Fibroblast of lung (primary cell): ENCODE data around the gene CANX. TPM values are rescaled to one million over a fixed set of nuclear protein-coding genes. Genes with fewer than 3 reads are reported as not detected.

Experiments used
- DNase-seq, 2 donors: peaks; one replicate each; pipeline versions ENCODE4 v3.0.0 to v3.0.0-alpha.2; 2010; ENCODE audit warnings: low read depth in 2 of 2
- H2AFZ ChIP-seq: 2 replicates; pipeline ENCODE4 v1.5.1; 2012; ENCODE audit warnings: low read length, control low read depth, inconsistent platforms
- H3K27ac ChIP-seq: 2 replicates; pipeline ENCODE4 v1.5.1; 2011; ENCODE audit warnings: low read length, control low read depth; ENCODE audit not compliant: insufficient read depth
- H3K27me3 ChIP-seq: 2 replicates; pipeline ENCODE4 v1.5.1; 2011; ENCODE audit warnings: mild to moderate bottlenecking, low read length; ENCODE audit not compliant: control insufficient read depth, insufficient read depth
- H3K36me3 ChIP-seq: 2 replicates; pipeline ENCODE4 v1.5.1; 2011; ENCODE audit warnings: low read length; ENCODE audit not compliant: control insufficient read depth, insufficient read depth
- H3K4me1 ChIP-seq: 2 replicates; pipeline ENCODE4 v1.5.1; 2011; ENCODE audit warnings: low read length; ENCODE audit not compliant: control insufficient read depth, insufficient read depth; ENCODE audit errors: extremely low read depth
- H3K4me2 ChIP-seq: 2 replicates; pipeline ENCODE4 v1.5.1; 2011; ENCODE audit warnings: low read length, control low read depth; ENCODE audit not compliant: insufficient read depth; ENCODE audit errors: extremely low read depth
- H3K4me3 ChIP-seq, 4 experiments: fragments of 200-600 bp in 1 of 4; sonication (generic) in 1 of 4; replicated peaks in 1 of 4; 2 replicates each; pipeline ENCODE4 v1.5.1; 2011 to 2016; ENCODE audit warnings: low read length in 4 of 4, low read depth in 3 of 4, mild to moderate bottlenecking in 3 of 4, control low read depth in 2 of 4, inconsistent platforms in 1 of 4, mixed read lengths in 1 of 4; ENCODE audit not compliant: insufficient read depth in 1 of 4; ENCODE audit errors: control extremely low read depth in 1 of 4
- H3K79me2 ChIP-seq: 2 replicates; pipeline ENCODE4 v1.5.1; 2012; ENCODE audit warnings: mild to moderate bottlenecking, low read length, inconsistent platforms; ENCODE audit not compliant: control insufficient read depth, insufficient read depth
- H3K9ac ChIP-seq: 2 replicates; pipeline ENCODE4 v1.5.1; 2011; ENCODE audit warnings: mild to moderate bottlenecking, low read length, control low read depth; ENCODE audit not compliant: insufficient read depth
- H3K9me3 ChIP-seq: 2 replicates; pipeline ENCODE4 v1.5.1; 2012; ENCODE audit warnings: low read depth, low read length; ENCODE audit not compliant: control insufficient read depth, insufficient read depth
- H4K20me1 ChIP-seq: 2 replicates; pipeline ENCODE4 v1.5.1; 2011; ENCODE audit warnings: low read length; ENCODE audit not compliant: control insufficient read depth, insufficient read depth; ENCODE audit errors: extremely low read depth
- EZH2 ChIP-seq: IDR thresholded peaks from 2 replicates; pipeline ENCODE4 v1.5.1; 2012; ENCODE audit warnings: low read length, control low read depth, mild to moderate bottlenecking; ENCODE audit errors: missing control alignments
- polyA plus RNA-seq, 2 donors: library from polyadenylated mRNA; depleted of rRNA in 1 of 2; stranded (reverse) in 1 of 2; unstranded in 1 of 2; fragments of >200 nt; gene quantifications; 2 replicates each; pipeline ENCODE4 v1.2.1, GENCODE V29; 2011 to 2012; ENCODE audit warnings: missing spikeins in 1 of 2
- total RNA-seq: library from RNA; depleted of rRNA; stranded (reverse); fragments of >200 nt; gene quantifications from 2 replicates; pipeline ENCODE4 v1.2.1, GENCODE V29; 2014
- TF ChIP-seq, protein P1 (sequence below), 2 donors: IDR thresholded peaks in 1 of 2; conservative IDR thresholded peaks in 1 of 2; 1 replicate in 1 of 2; 2 replicates in 1 of 2; pipeline ENCODE4 v1.5.1; 2011 to 2012; ENCODE audit warnings: low read length in 2 of 2, control low read depth in 1 of 2, inconsistent platforms in 1 of 2, low read depth in 1 of 2, mild to moderate bottlenecking in 1 of 2

CANX gene
- total and polyA plus RNA-seq, 2 donors (not counting 1 experiment from before 2014, with no cell fraction given): 589 to 722 TPM

DNA sequence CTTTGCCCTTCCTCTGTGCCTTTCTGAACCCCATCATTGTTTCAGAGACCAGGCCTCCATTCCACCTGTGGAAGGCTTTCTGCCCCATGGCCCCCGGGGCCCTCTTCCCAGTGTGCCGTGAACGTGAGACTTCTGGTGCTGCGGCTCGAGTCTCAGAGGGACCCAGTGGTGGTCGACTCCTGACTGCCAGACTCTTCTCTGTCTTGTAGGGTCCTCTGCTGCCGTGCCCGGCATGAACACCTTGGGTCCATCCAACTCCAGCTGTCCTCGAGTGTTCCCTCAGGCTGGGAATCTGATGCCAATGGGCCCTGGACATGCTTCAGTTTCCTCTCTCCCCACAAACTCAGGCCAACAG, 74.9 kb downstream of the CANX start:
- no peak for DNase-seq

DNA sequence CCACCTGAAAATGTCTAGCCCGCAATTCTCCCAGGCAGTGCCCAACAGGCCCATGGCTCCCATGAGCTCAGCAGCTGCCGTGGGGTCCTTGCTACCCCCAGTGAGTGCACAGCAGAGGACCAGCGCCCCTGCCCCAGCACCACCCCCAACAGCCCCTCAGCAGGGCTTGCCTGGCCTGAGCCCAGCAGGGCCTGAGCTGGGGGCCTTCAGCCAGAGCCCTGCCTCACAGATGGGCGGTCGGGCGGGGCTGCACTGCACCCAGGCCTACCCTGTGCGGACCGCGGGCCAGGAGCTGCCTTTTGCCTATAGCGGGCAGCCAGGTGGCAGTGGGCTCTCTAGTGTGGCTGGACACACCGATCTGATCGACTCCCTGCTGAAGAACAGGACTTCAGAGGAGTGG, 75.7 kb downstream of the CANX start:
- no peak overlapping the region for H3K27ac ChIP-seq
- no peak for DNase-seq
- H3K79me2 ChIP-seq: no peaks in the 10 kb centered on the region
- no peaks in the 10 kb centered on the region for H3K27me3 ChIP-seq
- H3K4me1 ChIP-seq: no peaks in the 10 kb centered on the region
- no peaks in the 10 kb centered on the region for H4K20me1 ChIP-seq
- no peak overlapping the region for H2AFZ ChIP-seq
- TF ChIP-seq EZH2: no peak
- TF ChIP-seq, protein P1, sequence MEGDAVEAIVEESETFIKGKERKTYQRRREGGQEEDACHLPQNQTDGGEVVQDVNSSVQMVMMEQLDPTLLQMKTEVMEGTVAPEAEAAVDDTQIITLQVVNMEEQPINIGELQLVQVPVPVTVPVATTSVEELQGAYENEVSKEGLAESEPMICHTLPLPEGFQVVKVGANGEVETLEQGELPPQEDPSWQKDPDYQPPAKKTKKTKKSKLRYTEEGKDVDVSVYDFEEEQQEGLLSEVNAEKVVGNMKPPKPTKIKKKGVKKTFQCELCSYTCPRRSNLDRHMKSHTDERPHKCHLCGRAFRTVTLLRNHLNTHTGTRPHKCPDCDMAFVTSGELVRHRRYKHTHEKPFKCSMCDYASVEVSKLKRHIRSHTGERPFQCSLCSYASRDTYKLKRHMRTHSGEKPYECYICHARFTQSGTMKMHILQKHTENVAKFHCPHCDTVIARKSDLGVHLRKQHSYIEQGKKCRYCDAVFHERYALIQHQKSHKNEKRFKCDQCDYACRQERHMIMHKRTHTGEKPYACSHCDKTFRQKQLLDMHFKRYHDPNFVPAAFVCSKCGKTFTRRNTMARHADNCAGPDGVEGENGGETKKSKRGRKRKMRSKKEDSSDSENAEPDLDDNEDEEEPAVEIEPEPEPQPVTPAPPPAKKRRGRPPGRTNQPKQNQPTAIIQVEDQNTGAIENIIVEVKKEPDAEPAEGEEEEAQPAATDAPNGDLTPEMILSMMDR (conservative IDR thresholded peaks at IDR 0.05 in 1 of 2, IDR thresholded peaks at IDR 0.05 in 1 of 2; ENCODE audit: low read depth in 1 of 2, low read length in 2 of 2): no peak
- H3K4me2 ChIP-seq: no peak overlapping the region
- no peak overlapping the region for H3K9ac ChIP-seq
- peaks cover 15% of the 10 kb centered on the region for H3K36me3 ChIP-seq
- no peak overlapping the region for H3K4me3 ChIP-seq
- no peaks in the 10 kb centered on the region for H3K9me3 ChIP-seq

More for the DNA sequence above, 74.9 kb downstream of the CANX start:
- Histone ChIP-seq H3K27ac (no peak overlapping the region), H4K20me1 (no peaks in the 10 kb centered on the region), H3K36me3 (peaks cover 18% of the 10 kb centered on the region), H3K27me3 (no peaks in the 10 kb centered on the region), H2AFZ (no peak overlapping the region), H3K4me1 (no peaks in the 10 kb centered on the region), H3K9me3 (no peaks in the 10 kb centered on the region), H3K4me3 (no peak overlapping the region), H3K4me2 (no peak overlapping the region), H3K9ac (no peak overlapping the region), H3K79me2 (peaks cover 3% of the 10 kb centered on the region)
- TF ChIP-seq, protein P1 (conservative IDR thresholded peaks at IDR 0.05 in 1 of 2, IDR thresholded peaks at IDR 0.05 in 1 of 2; ENCODE audit: low read depth in 1 of 2, low read length in 2 of 2): no peak
- TF ChIP-seq EZH2: no peak

DNA sequence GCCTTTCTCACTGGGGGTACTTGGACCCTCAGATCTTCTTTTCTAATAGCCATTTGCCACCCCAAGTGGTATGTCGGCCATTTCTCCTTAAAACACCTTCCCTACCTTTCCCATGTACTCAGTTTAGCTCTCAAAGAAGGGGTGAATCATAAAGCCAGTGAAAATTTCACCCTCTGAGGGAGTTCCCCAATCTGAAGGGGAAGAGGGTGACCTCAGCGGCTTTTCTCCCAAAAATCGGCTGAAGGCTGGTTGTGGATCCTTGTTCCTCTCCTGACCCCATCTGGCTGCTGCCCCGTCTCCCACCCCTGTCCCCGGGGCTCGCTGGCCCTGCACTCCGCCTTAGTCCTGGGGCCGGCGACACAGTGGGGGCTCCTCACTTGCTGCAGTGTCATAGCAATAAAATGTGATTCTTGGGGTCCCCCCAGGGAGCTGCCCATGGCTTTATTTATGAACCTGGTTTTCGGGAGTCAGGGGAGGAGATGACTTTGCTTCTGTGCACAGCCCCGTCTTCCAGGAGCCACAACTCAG, 77.7 kb downstream of the CANX start:
- Histone ChIP-seq H2AFZ (no peak overlapping the region), H4K20me1 (no peaks in the 10 kb centered on the region), H3K4me3 (no peak overlapping the region), H3K9ac (no peak overlapping the region), H3K4me1 (no peaks in the 10 kb centered on the region), H3K36me3 (peaks cover 13% of the 10 kb centered on the region), H3K27ac (no peak overlapping the region), H3K9me3 (no peaks in the 10 kb centered on the region), H3K79me2 (no peaks in the 10 kb centered on the region), H3K4me2 (no peak overlapping the region), H3K27me3 (no peaks in the 10 kb centered on the region)
- no peak for DNase-seq
- TF ChIP-seq EZH2: no peak
- TF ChIP-seq, protein P1 (conservative IDR thresholded peaks at IDR 0.05 in 1 of 2, IDR thresholded peaks at IDR 0.05 in 1 of 2; ENCODE audit: low read depth in 1 of 2, low read length in 2 of 2): no peak
